Glutamatergic neuron (in vitro differentiated cells): ENCODE data around the gene GNG5. TPM values are rescaled to one million over a fixed set of nuclear protein-coding genes. Genes with fewer than 3 reads are reported as not detected.
A peak's percentile ranks its signal among the peaks of the same experiment; 100 is the strongest.

Experiments
- DNase-seq: peaks from one replicate; pipeline ENCODE4 v3.0.0; 2022
- H3K27ac Mint-ChIP-seq: one replicate; pipeline ENCODE4 v1.8.0; 2020; ENCODE audit warnings: mild to moderate bottlenecking, mixed read lengths, inconsistent platforms; ENCODE audit not compliant: unreplicated experiment
- H3K27me3 Mint-ChIP-seq: one replicate; pipeline ENCODE4 v1.8.0; 2020; ENCODE audit warnings: mild to moderate bottlenecking, moderate library complexity, mixed read lengths, inconsistent platforms; ENCODE audit not compliant: unreplicated experiment
- H3K36me3 Mint-ChIP-seq: one replicate; pipeline ENCODE4 v1.8.0; 2020; ENCODE audit warnings: mild to moderate bottlenecking, mixed read lengths, inconsistent platforms; ENCODE audit not compliant: unreplicated experiment
- H3K4me1 Mint-ChIP-seq: one replicate; pipeline ENCODE4 v1.8.0; 2020; ENCODE audit warnings: mild to moderate bottlenecking, low read depth, mixed read lengths, inconsistent platforms; ENCODE audit not compliant: unreplicated experiment
- H3K4me3 Mint-ChIP-seq: one replicate; pipeline ENCODE4 v1.8.0; 2020; ENCODE audit warnings: mild to moderate bottlenecking, mixed read lengths, inconsistent platforms; ENCODE audit not compliant: unreplicated experiment
- H3K9me3 Mint-ChIP-seq: one replicate; pipeline ENCODE4 v1.8.0; 2020; ENCODE audit warnings: mild to moderate bottlenecking, moderate library complexity, mixed read lengths, inconsistent platforms; ENCODE audit not compliant: unreplicated experiment
- total RNA-seq: library from RNA; stranded (reverse); fragmentation: NEBNext Ultra II Directional; extraction: Animal tissue kit (Norgen Biotek cat#: 25700); gene quantifications from one replicate; pipeline ENCODE4 v1.2.1, GENCODE V29; 2021; ENCODE audit not compliant: unreplicated experiment
- TF ChIP-seq, protein P1 (sequence below): fragments of 200-600 bp; sonication (generic); IDR thresholded peaks from one replicate; pipeline ENCODE4 v1.5.0; 2021; ENCODE audit not compliant: partially characterized antibody, unreplicated experiment

The GNG5 gene
- total RNA-seq, 1 donor from 2014 or later, result 101 TPM

DNA sequence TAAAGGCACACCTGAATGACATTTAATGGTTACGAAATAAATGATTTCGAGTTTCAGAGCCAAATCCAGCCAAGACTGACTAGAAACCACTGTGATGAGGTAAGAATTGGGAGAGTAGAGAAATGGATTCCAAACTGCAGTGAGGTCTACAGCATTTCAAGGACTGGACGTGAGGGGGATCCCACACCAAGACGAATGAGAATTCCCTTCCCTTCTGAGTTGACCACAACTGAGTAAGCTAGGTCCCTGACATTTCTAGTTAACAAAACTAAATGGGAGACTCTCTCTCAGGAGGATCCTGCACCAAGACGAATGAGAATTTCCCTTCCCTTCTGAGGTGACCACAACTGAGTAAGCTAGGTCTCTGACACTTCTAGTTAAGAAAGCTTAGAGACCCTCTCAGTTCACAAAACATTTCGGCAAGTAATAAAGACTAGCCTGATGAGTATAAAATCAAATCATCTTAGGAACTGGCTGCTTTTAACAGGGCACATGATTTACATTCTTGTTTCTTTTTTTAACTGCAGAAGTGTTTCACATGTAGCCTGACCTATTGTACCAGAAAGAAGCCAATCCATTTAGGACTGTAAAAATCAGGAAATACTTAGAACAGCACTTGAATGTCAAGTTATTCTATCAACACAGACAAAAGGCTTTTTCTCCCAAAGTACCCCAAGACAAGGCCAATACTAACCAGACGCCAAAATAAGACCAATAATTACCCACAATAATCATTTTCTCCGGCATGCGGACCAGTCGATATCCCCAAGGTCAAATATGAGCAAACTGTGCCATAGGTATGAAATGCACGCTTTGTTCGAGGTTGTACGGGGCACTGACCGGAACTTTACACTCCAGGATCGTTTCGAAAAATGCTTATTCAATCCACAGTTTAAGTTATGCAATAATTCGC, 1.5 kb downstream of the GNG5 start:
- H3K4me3 Mint-ChIP-seq, result peak overlapping the region; percentile 99
- peaks cover 17% of the 10 kb centered on the region for H3K4me1 Mint-ChIP-seq
- H3K9me3 Mint-ChIP-seq, result peaks cover 8% of the 10 kb centered on the region
- DNase-seq, result no peak
- H3K27ac Mint-ChIP-seq, result peak overlapping the region; percentile 93
- peaks cover 4% of the 10 kb centered on the region for H3K27me3 Mint-ChIP-seq
- TF ChIP-seq, protein P1, sequence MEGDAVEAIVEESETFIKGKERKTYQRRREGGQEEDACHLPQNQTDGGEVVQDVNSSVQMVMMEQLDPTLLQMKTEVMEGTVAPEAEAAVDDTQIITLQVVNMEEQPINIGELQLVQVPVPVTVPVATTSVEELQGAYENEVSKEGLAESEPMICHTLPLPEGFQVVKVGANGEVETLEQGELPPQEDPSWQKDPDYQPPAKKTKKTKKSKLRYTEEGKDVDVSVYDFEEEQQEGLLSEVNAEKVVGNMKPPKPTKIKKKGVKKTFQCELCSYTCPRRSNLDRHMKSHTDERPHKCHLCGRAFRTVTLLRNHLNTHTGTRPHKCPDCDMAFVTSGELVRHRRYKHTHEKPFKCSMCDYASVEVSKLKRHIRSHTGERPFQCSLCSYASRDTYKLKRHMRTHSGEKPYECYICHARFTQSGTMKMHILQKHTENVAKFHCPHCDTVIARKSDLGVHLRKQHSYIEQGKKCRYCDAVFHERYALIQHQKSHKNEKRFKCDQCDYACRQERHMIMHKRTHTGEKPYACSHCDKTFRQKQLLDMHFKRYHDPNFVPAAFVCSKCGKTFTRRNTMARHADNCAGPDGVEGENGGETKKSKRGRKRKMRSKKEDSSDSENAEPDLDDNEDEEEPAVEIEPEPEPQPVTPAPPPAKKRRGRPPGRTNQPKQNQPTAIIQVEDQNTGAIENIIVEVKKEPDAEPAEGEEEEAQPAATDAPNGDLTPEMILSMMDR, result no peak
- peaks cover 5% of the 10 kb centered on the region for H3K36me3 Mint-ChIP-seq

DNA sequence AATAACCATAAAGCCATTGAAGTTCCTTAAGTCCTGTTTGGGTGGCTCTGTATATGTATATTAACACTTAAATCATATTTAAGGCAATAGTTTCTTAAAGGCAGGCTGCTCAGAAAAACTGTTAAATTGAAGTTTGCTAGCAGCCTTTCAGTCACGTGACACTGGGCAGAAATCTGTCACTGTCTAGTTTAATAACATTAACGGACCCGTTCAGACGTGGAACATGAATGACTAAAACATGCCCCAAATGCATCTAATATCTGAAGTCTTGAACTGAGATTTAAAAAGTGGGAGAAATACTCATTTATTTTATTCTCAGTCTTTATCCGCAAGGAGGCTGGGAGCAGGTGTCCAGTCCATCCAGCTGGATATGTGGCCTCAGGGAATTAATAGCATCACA, 3.5 kb downstream of the GNG5 start:
- peaks cover 5% of the 10 kb centered on the region for H3K36me3 Mint-ChIP-seq
- DNase-seq, result peak; percentile 23
- peaks cover 4% of the 10 kb centered on the region for H3K27me3 Mint-ChIP-seq
- H3K4me3 Mint-ChIP-seq, result peak overlapping the region; percentile 99
- H3K9me3 Mint-ChIP-seq, result peaks cover 8% of the 10 kb centered on the region
- peaks cover 17% of the 10 kb centered on the region for H3K4me1 Mint-ChIP-seq
- peak overlapping the region; percentile 93 for H3K27ac Mint-ChIP-seq
- TF ChIP-seq, protein P1, result no peak

DNA sequence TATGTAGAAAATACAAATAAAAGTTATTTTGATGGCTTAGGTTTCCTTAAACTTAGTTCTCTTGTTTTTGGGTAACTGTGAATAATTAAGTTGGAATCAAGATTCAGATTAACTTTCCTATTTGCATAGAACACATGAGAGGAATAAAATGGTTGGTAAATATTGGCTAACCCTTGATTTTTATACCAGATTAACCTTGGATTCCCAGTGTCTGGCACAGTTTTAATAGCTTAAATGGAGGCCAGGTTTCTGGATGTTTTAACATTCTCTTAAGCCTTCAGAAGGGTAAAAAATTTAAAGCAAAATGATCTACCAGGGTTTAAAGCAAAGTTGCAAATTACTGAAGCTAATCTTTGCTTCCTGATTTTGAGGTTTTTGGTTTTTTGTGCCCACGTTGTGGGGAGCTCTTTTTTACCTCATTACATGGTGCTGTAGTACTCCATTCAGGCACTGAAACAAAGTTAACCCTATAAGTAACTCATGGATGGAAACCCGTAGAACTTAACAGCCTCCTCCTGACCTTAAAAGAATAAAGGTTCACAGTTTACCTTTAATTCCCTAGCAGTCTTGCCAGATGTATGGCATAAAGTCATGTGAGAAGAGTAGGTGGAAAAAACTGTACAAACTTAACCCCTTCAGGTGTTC, 8.6 kb downstream of the GNG5 start:
- Mint-ChIP-seq H3K36me3 (no peaks in the 10 kb centered on the region), H3K27ac (no peak overlapping the region), H3K4me3 (no peak overlapping the region), H3K9me3 (peaks cover 2% of the 10 kb centered on the region), H3K4me1 (peaks cover 9% of the 10 kb centered on the region), H3K27me3 (no peaks in the 10 kb centered on the region)
- DNase-seq, result no peak
- TF ChIP-seq, protein P1, result no peak

DNA sequence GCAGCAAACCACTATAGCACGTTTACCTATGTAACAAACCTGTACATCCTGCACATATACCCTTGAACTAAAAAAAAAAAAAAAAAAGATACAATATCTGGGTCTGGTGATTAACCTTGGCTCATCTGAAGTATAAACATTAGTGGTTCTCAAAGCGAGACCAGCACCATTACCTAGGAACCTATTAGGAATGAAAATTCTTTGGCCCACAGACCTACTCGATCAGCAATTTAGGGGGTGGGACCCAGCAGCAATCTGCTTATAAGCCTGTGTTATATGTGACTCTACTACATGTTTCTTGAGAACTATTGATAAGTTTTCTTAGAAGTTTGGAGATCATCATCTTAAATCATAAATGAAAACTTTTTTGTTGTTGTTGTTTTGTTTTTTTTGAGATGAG, 9.9 kb downstream of the GNG5 start:
- no peak for DNase-seq
- H3K27ac Mint-ChIP-seq, result no peak overlapping the region
- TF ChIP-seq, protein P1, result no peak
- H3K36me3 Mint-ChIP-seq, result no peaks in the 10 kb centered on the region
- peaks cover 6% of the 10 kb centered on the region for H3K4me1 Mint-ChIP-seq
- H3K9me3 Mint-ChIP-seq, result peaks cover 2% of the 10 kb centered on the region
- no peaks in the 10 kb centered on the region for H3K27me3 Mint-ChIP-seq
- no peak overlapping the region for H3K4me3 Mint-ChIP-seq

DNA sequence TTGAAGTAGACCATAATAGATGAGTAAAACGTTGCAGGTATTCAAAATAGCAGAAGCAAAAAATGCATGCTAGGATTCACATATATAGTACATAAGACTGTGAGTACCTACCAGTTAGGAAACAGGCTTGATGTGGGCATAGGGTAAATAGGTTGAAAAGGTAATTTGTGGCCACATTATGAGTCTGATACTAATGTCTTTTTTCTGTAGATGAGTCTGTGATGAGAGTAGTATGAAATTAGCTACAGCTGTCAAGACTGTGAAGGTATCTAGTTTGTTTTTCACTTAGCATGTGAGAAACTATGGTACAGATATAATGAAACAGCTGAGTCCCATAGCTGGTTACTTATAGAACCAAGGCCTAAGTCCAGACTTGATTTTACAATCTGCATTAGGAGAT, 12.6 kb downstream of the GNG5 start:
- H3K27me3 Mint-ChIP-seq, result no peaks in the 10 kb centered on the region
- no peaks in the 10 kb centered on the region for H3K36me3 Mint-ChIP-seq
- no peaks in the 10 kb centered on the region for H3K9me3 Mint-ChIP-seq
- H3K4me3 Mint-ChIP-seq, result no peak overlapping the region
- no peak overlapping the region for H3K27ac Mint-ChIP-seq
- DNase-seq, result no peak
- TF ChIP-seq, protein P1, result no peak
- peaks cover 2% of the 10 kb centered on the region for H3K4me1 Mint-ChIP-seq
